ENCODE data around the gene KNSTRN. TPM values are rescaled to one million over a fixed set of nuclear protein-coding genes. Genes with fewer than 3 reads are reported as not detected.

KNSTRN gene
- total and polyA plus RNA-seq, 2 of the 13 experiments (the other 11 are each of a cell fraction or from before 2014, with no cell fraction given): 20.3 to 62.3 TPM

GRCh38 chr15:40405501-40406381 is 23.2 kb downstream of the KNSTRN start, which contains the start of gene IVD (continued):
- TF ChIP-seq PREB (CRISPR knock-in tag; IDR thresholded peaks at IDR 0.05) (no peak), ZNF225 (CRISPR knock-in tag; IDR thresholded peaks at IDR 0.05) (peak; percentile 85), AKAP8 (CRISPR knock-in tag; IDR thresholded peaks at IDR 0.05) (0 out of 2 replicates have a peak, but pooled peaks have one; percentile 57), PITX1 (CRISPR knock-in tag; IDR thresholded peaks at IDR 0.05) (peak; percentile 80; the same call in 1 of the 2 replicates), NFYC (CRISPR knock-in tag; IDR thresholded peaks at IDR 0.05) (peak; percentile 97), RBM39 (IDR thresholded peaks at IDR 0.05; ENCODE audit: low read depth, low read length, poor library complexity, severe bottlenecking) (peak; percentile 86), ZNF280D (CRISPR knock-in tag; IDR thresholded peaks at IDR 0.05) (0 out of 2 replicates have a peak, but pooled peaks have one; percentile 52), NR0B2 (CRISPR knock-in tag; IDR thresholded peaks at IDR 0.05) (peak; percentile 62; the same call in 1 of the 2 replicates), REXO4 (CRISPR knock-in tag; IDR thresholded peaks at IDR 0.05; ENCODE audit: borderline replicate concordance) (no peak), ZNF749 (CRISPR knock-in tag; IDR thresholded peaks at IDR 0.05; ENCODE audit: borderline replicate concordance) (peak; percentile 83), ZNF878 (CRISPR knock-in tag; IDR thresholded peaks at IDR 0.05) (no peak), GABPB1 (CRISPR knock-in tag; IDR thresholded peaks at IDR 0.05) (peak; percentile 83), ZBTB8A (CRISPR knock-in tag; IDR thresholded peaks at IDR 0.05; ENCODE audit: borderline replicate concordance, low read depth) (no peak), HOMEZ (CRISPR knock-in tag; IDR thresholded peaks at IDR 0.05; ENCODE audit: low read depth) (peak; percentile 43; the same call in 1 of the 2 replicates), NCOA2 (CRISPR knock-in tag; IDR thresholded peaks at IDR 0.05) (0 out of 2 replicates have a peak, but pooled peaks have one; percentile 28), ZNF788 (CRISPR knock-in tag; IDR thresholded peaks at IDR 0.05; ENCODE audit: borderline replicate concordance) (peak; percentile 25; the same call in 1 of the 2 replicates), GATA4 (IDR thresholded peaks at IDR 0.05; ENCODE audit: borderline replicate concordance, low read depth) (peak; percentile 73; the same call in 1 of the 2 replicates), ZNF598 (CRISPR knock-in tag; IDR thresholded peaks at IDR 0.05; ENCODE audit: borderline replicate concordance) (0 out of 2 replicates have a peak, but pooled peaks have one; percentile 30), CSRNP1 (CRISPR knock-in tag; IDR thresholded peaks at IDR 0.05) (peak; percentile 77), BORCS8-MEF2B (CRISPR knock-in tag; IDR thresholded peaks at IDR 0.05) (peak; percentile 74)
